Heart left ventricle (tissue), 16 donors: ENCODE measurements around the gene PLSCR5. TPM values are rescaled to one million over a fixed set of nuclear protein-coding genes. Genes with fewer than 3 reads are reported as not detected.

Source experiments
- ATAC-seq, 4 donors: fragments of 200-7000 bp; cut with Tn5 transposase; one replicate each; pipeline ENCODE4 v1.9.1; 2020 to 2022; ENCODE audit warnings: moderate library complexity in 4 of 4, mild to moderate bottlenecking in 3 of 4, moderate number of reproducible peaks in 1 of 4
- DNase-seq, 5 donors: peaks; one replicate each; pipeline ENCODE4 v3.0.0-alpha.2; 2020
- H3K27ac ChIP-seq, 12 donors: fragments of 200-600 bp; sonication (generic) in 4 of 12; one replicate each; pipeline versions ENCODE4 v1.5.0 to v1.8.0; 2016 to 2022; ENCODE audit warnings: mild to moderate bottlenecking in 2 of 12
- H3K27me3 ChIP-seq, 9 donors: fragments of 200-600 bp; sonication (generic) in 2 of 9; one replicate each; pipeline versions ENCODE4 v1.5.1 to v1.8.0; 2016 to 2022; ENCODE audit warnings: mild to moderate bottlenecking in 3 of 9
- H3K36me3 ChIP-seq, 9 donors: fragments of 200-600 bp; sonication (generic) in 2 of 9; one replicate each; pipeline versions ENCODE4 v1.5.0 to v1.8.0; 2018 to 2022; ENCODE audit warnings: mild to moderate bottlenecking in 2 of 9
- H3K4me1 ChIP-seq, 12 donors: fragments of 200-600 bp; sonication (generic) in 4 of 12; one replicate each; pipeline versions ENCODE4 v1.5.0 to v1.8.0; 2016 to 2022; ENCODE audit warnings: mild to moderate bottlenecking in 3 of 12
- H3K4me3 ChIP-seq, 12 donors: fragments of 200-600 bp; sonication (generic) in 4 of 12; one replicate each; pipeline versions ENCODE4 v1.5.0 to v1.8.0; 2017 to 2022; ENCODE audit warnings: mild to moderate bottlenecking in 9 of 12, moderate library complexity in 4 of 12
- H3K9me3 ChIP-seq, 12 donors: fragments of 200-600 bp; sonication (generic) in 4 of 12; one replicate each; pipeline versions ENCODE4 v1.5.0 to v1.8.0; 2016 to 2022; ENCODE audit warnings: mild to moderate bottlenecking in 1 of 12
- CTCF ChIP-seq, 12 donors: fragments of 200-600 bp; sonication (generic) in 4 of 12; IDR thresholded peaks; one replicate each; pipeline versions ENCODE4 v1.5.0 to v1.8.0; 2018 to 2022; ENCODE audit warnings: antibody characterized with exemption in 12 of 12, mild to moderate bottlenecking in 5 of 12
- POLR2A ChIP-seq, 2 donors: fragments of 450-650 bp; IDR thresholded peaks; one replicate each; pipeline ENCODE4 v1.6.1; 2017; ENCODE audit warnings: antibody characterized with exemption in 2 of 2, mild to moderate bottlenecking in 2 of 2, moderate library complexity in 2 of 2
- WGBS, 4 donors: extraction: QIAGEN DNeasy Blood & Tissue Kit in 2 of 4; methylation state at CpG; one replicate each; pipeline versions ENCODE4 v1.1.5 to v1.1.7; 2013 to 2018; 5-methylcytosine and 5-hydroxymethylcytosine counted together
- intact Hi-C, 10 donors: fragments of 100-400 bp; cut with DNase I; formaldehyde crosslinking; loops; one replicate each; pipeline versions ENCODE4 v1.11.1 to v1.14.2; 2022
- polyA plus RNA-seq, 2 donors: library from polyadenylated mRNA; stranded (reverse); fragments of 200-250 nt; gene quantifications; one replicate each; pipeline ENCODE4 v1.2.3, GENCODE V29; 2013
- total RNA-seq, 9 donors: library from RNA; depleted of rRNA in 2 of 9; stranded (reverse); fragments of >200 nt in 2 of 9; fragmentation: NEBNext Ultra II Directional in 3 of 9; extraction: Animal tissue kit (Norgen Biotek cat#: 25700) in 3 of 9; gene quantifications; one replicate each; pipeline versions ENCODE4 v1.1.0 to v1.2.4, GENCODE V29; 2016 to 2023
- donor health status: ischemic (EF 13 %, LVEDD 7.1; RV severe dilation, severe dysfunction).
- donor health status: healthy with polysubstance abuse.
- donor health status: DM: no; HTN: yes; CAD: no.
- donor health status: DM: no; HTN: no; CAD: no.
- donor health status: ischemic (EF 25% LVEDD 6.9; RV normal size, moderate dysfunction).
- donor health status: ischemic (EF 25% LVEDD 5.7; RV mildly dilated, moderate dysfunction).
- donor health status: healthy.
- donor health status: DM: yes; HTN: yes; CAD: no.
- donor health status: ischemic (EF 35%, LVEDD 5.7; RV mildly dilated, moderate dysfunction).
- donor health status: nonischemic (EF 11% LVEDD 7.7; RV severe dilation, severe dysfunction).
- donor health status: DM: yes; HTN: yes; CAD: no.
- donor health status: PGD.
- donor health status: ischemic (EF 29% LVEDD 5.4; RV normal size, mild dysfunction).
- donor health status: nonischemic (EF 23%, LVEDD 6.1; RV moderate dilation, normal function).

Gene PLSCR5
- total and polyA plus RNA-seq, 11 donors = not detected

GRCh38 chr3:146566138-146566537, 39.0 kb downstream of the PLSCR5 start:
- TF ChIP-seq POLR2A (IDR thresholded peaks at IDR 0.05) (no peak), CTCF (IDR thresholded peaks at IDR 0.05) (no peak)
- Histone ChIP-seq H3K4me1 (no peaks in the 10 kb centered on the region), H3K27ac (no peak overlapping the region), H3K27me3 (peaks cover 0 to 2% (median 0%) of the 10 kb centered on the region in 9 donors), H3K4me3 (no peak overlapping the region), H3K9me3 (no peaks in the 10 kb centered on the region), H3K36me3 (no peaks in the 10 kb centered on the region)
- ATAC-seq (no peak), DNase-seq (no peak)
- intact Hi-C loops = no loop called here

GRCh38 chr3:146561879-146562278, 43.3 kb downstream of the PLSCR5 start:
- Histone ChIP-seq H3K27me3 (no peaks in the 10 kb centered on the region), H3K4me3 (no peak overlapping the region), H3K27ac (no peak overlapping the region), H3K4me1 (peaks cover 0 to 11% (median 0%) of the 10 kb centered on the region in 12 donors), H3K36me3 (no peaks in the 10 kb centered on the region), H3K9me3 (no peaks in the 10 kb centered on the region)
- intact Hi-C loops = no loop called here
- TF ChIP-seq POLR2A (IDR thresholded peaks at IDR 0.05) = no peak
- TF ChIP-seq CTCF (IDR thresholded peaks at IDR 0.05) = no peak
- DNase-seq (no peak), ATAC-seq (no peak)
- 88 to 100% (median 89%) methylated on average over 1 of the region's 1 CpG for WGBS, 4 donors

- Histone ChIP-seq H3K27me3 (no peaks in the 10 kb centered on the region), H3K4me1 (peaks cover 0 to 11% (median 0%) of the 10 kb centered on the region in 12 donors), H3K36me3 (no peaks in the 10 kb centered on the region), H3K27ac (no peak overlapping the region), H3K4me3 (no peak overlapping the region), H3K9me3 (no peaks in the 10 kb centered on the region)
- DNase-seq = no peak
- no peak for ATAC-seq
- TF ChIP-seq CTCF (IDR thresholded peaks at IDR 0.05) (no peak), POLR2A (IDR thresholded peaks at IDR 0.05) (no peak)
- intact Hi-C loops = no loop called here
- WGBS, 4 donors = 98 to 100% (median 100%) methylated on average over 1 of the region's 1 CpG
Observed at GRCh38 chr3:146561463-146561862, 43.7 kb downstream of the PLSCR5 start.

- H3K27ac ChIP-seq = no peak overlapping the region
- H3K9me3 ChIP-seq = no peaks in the 10 kb centered on the region
- no peaks in the 10 kb centered on the region for H3K27me3 ChIP-seq
- no peak overlapping the region for H3K4me3 ChIP-seq
- TF ChIP-seq CTCF (IDR thresholded peaks at IDR 0.05) = no peak
- no peak for TF ChIP-seq POLR2A (IDR thresholded peaks at IDR 0.05)
- DNase-seq (no peak), ATAC-seq (no peak)
- 79 to 93% (median 89%) methylated on average over 2 of the region's 2 CpGs for WGBS, 4 donors
- no peaks in the 10 kb centered on the region for H3K36me3 ChIP-seq
- intact Hi-C loops = no loop called here
- peaks cover 0 to 11% (median 0%) of the 10 kb centered on the region in 12 donors for H3K4me1 ChIP-seq
Observed at GRCh38 chr3:146560678-146561077, 44.5 kb downstream of the PLSCR5 start.
